ENCODE measurements around the gene MBOAT2.
"Not testable (repeated sequence)": the region's sequence is repeated elsewhere in the genome, so short reads cannot be mapped to it uniquely, and the experiment has no call there.

The MBOAT2 gene

DNA sequence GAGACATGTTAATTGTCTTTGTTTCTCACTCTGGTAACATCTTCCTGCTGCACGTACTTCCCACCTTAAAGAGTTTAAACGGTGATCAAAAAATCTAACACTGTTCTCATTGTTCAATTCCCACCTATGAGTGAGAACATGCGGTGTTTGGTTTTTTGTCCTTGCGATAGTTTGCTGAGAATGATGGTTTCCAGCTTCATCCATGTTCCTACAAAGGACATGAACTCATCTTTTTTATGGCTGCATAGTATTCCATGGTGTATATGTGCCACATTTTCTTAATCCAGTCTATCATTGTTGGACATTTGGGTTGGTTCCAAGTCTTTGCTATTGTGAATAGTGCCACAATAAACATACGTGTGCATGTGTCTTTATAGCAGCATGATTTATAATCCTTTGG lies 73.3 kb downstream of the MBOAT2 start:
- H3K27me3 ChIP-seq (ENCODE audit: control insufficient read depth, insufficient read depth, low read length); H3K9me3 ChIP-seq (ENCODE audit: control insufficient read depth, insufficient read depth, low read length); H3K36me3 ChIP-seq (ENCODE audit: control insufficient read depth, insufficient read depth, low read length); H3K9ac ChIP-seq (ENCODE audit: low read depth, low read length); H3K4me3 ChIP-seq (ENCODE audit: low read depth, low read length); H3K4me1 ChIP-seq (ENCODE audit: control insufficient read depth, insufficient read depth, low read length): not testable (repeated sequence)

DNA sequence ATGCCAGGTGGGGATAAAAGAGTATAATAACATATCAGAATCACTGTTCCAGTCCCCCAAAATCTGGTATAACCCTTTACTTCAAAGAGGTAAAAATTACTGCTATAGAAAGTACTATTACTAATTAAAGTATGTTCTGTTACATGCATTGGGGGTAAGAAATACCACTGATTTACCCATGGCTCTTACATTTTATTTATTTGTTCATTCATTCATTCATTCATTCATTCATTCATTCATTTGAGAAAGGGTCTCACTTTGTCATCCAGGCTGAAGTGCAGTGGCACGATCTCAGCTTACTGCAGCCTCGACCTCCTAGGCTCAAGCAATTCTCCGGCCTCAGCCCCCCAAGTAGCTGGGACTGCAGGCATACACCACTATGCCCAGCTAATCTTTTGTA lies 74.4 kb downstream of the MBOAT2 start:
- H3K4me3 ChIP-seq (ENCODE audit: low read depth, low read length), result no peak overlapping the region
- no peaks in the 10 kb centered on the region for H3K4me1 ChIP-seq (ENCODE audit: control insufficient read depth, insufficient read depth, low read length)

DNA sequence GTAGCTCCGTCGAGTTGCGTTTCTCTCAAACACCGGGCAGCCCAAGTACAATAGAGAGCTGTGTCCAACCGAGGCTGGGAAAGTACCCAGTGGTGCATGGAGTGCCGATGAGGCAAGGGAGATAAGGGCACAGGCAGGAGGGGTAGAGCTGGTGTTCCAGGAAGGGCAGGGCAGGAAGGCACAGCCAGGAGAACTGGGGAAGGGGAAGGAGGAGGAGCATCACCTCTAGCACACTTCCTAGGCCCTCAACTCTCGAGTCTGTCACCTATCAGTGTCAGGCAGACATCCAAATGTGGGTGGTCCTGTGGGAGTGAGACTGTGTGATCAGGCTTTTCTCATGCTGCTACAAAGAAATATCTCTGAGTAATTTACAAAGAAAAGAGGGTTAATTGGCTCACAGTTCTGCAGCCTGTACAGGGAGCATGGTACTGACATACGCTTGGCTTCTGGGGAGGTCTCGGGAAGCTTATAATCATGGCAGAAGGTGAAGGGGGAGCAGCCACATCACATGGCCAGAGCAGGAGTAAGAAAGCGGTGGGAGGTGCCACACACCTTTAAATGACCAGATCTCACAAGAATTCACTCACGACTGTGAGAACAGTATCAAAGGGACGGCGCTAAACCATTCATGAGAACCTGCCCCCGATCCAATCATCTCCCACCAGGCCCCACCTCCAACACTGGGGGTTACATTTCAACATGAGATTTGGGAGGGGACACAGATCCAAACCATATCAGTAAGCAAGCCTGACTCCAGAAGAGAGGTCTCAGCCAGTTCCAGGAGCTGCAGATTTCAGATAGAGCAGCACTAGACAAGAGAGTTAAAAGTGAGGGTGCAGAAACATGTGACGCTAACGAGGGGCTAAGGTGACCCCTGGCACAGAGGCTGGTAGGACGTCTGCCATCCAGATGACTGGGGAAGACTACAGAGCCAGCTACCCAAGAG lies 75.7 kb downstream of the MBOAT2 start:
- no peaks in the 10 kb centered on the region for H3K27me3 ChIP-seq (ENCODE audit: control insufficient read depth, insufficient read depth, low read length)
- H3K36me3 ChIP-seq (ENCODE audit: control insufficient read depth, insufficient read depth, low read length), result no peaks in the 10 kb centered on the region
- H3K9me3 ChIP-seq (ENCODE audit: control insufficient read depth, insufficient read depth, low read length), result no peaks in the 10 kb centered on the region
- no peak overlapping the region for H3K9ac ChIP-seq (ENCODE audit: low read depth, low read length)
- H3K4me1 ChIP-seq (ENCODE audit: control insufficient read depth, insufficient read depth, low read length), result no peaks in the 10 kb centered on the region
- H3K4me3 ChIP-seq (ENCODE audit: low read depth, low read length), result no peak overlapping the region

More for the DNA sequence above, 74.4 kb downstream of the MBOAT2 start:
- Histone ChIP-seq H3K27me3 (ENCODE audit: control insufficient read depth, insufficient read depth, low read length) (no peaks in the 10 kb centered on the region), H3K36me3 (ENCODE audit: control insufficient read depth, insufficient read depth, low read length) (no peaks in the 10 kb centered on the region), H3K9me3 (ENCODE audit: control insufficient read depth, insufficient read depth, low read length) (no peaks in the 10 kb centered on the region), H3K9ac (ENCODE audit: low read depth, low read length) (no peak overlapping the region)

DNA sequence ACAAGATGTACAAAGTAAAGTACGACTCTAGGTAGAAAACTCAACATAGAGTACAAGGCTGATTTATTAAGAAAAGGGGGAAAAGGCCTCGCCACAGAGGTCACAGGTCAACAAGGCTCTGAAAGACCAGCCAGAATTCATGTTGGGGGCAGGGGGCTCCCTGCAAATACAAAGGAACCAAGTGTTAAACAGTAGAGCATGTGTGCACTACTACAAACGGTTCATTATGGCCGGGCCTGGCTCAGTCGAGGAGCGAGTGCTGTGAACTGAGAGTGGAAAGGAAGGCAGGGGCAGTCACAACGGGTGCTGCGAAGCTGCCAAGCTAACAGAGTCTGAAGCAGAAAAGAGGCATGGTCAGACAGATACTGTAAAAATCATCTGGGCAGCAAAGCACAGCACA lies 77.1 kb downstream of the MBOAT2 start:
- Histone ChIP-seq H3K9me3 (ENCODE audit: control insufficient read depth, insufficient read depth, low read length) (no peaks in the 10 kb centered on the region), H3K4me1 (ENCODE audit: control insufficient read depth, insufficient read depth, low read length) (no peaks in the 10 kb centered on the region), H3K27me3 (ENCODE audit: control insufficient read depth, insufficient read depth, low read length) (no peaks in the 10 kb centered on the region), H3K9ac (ENCODE audit: low read depth, low read length) (no peak overlapping the region), H3K4me3 (ENCODE audit: low read depth, low read length) (no peak overlapping the region), H3K36me3 (ENCODE audit: control insufficient read depth, insufficient read depth, low read length) (no peaks in the 10 kb centered on the region)

DNA sequence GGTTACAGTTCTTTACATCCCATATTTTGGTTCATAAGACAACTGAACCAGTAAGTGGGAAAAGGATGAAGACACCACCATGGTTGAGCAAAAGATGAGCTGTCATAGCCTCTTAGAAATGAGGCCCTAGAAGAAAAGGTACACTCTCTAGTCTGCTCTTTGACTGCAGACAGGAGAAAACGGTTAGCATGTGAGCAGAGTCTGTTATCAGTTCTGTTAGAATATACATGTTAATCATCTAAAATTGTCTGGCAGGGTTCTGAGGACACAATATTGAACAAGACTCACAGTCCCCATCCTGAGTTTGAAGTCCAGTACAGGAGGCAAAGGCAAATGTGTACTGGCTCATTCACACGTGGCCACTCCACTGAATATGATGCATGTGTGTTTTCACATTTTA lies 78.1 kb downstream of the MBOAT2 start:
- Histone ChIP-seq H3K9me3 (ENCODE audit: control insufficient read depth, insufficient read depth, low read length) (no peaks in the 10 kb centered on the region), H3K36me3 (ENCODE audit: control insufficient read depth, insufficient read depth, low read length) (no peaks in the 10 kb centered on the region), H3K4me1 (ENCODE audit: control insufficient read depth, insufficient read depth, low read length) (no peaks in the 10 kb centered on the region)

DNA sequence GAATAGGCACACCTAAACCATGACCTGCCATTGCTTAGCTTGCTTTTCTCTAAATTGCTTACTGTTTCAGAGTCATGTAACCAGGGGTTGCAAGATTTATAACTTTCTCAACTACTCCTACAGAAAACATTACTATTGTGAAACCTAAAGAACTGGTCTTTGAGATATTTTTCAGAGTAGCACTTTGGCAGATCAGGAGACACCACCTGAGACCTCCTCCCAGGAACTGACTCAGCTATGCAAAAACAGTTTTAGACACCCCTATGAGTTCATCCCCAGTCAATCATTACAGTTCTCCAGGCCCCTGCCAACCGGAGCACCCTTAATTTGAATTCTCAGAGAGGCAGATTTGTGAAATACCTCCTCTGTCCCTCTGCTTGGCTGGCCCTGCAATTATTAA lies 80.3 kb downstream of the MBOAT2 start:
- Histone ChIP-seq H3K36me3 (ENCODE audit: control insufficient read depth, insufficient read depth, low read length) (no peaks in the 10 kb centered on the region), H3K9me3 (ENCODE audit: control insufficient read depth, insufficient read depth, low read length) (no peaks in the 10 kb centered on the region), H3K9ac (ENCODE audit: low read depth, low read length) (no peak overlapping the region), H3K4me3 (ENCODE audit: low read depth, low read length) (no peak overlapping the region), H3K4me1 (ENCODE audit: control insufficient read depth, insufficient read depth, low read length) (no peaks in the 10 kb centered on the region), H3K27me3 (ENCODE audit: control insufficient read depth, insufficient read depth, low read length) (no peaks in the 10 kb centered on the region)

More for the DNA sequence above, 78.1 kb downstream of the MBOAT2 start:
- H3K9ac ChIP-seq (ENCODE audit: low read depth, low read length), result no peak overlapping the region
- H3K4me3 ChIP-seq (ENCODE audit: low read depth, low read length), result no peak overlapping the region
- H3K27me3 ChIP-seq (ENCODE audit: control insufficient read depth, insufficient read depth, low read length), result no peaks in the 10 kb centered on the region

DNA sequence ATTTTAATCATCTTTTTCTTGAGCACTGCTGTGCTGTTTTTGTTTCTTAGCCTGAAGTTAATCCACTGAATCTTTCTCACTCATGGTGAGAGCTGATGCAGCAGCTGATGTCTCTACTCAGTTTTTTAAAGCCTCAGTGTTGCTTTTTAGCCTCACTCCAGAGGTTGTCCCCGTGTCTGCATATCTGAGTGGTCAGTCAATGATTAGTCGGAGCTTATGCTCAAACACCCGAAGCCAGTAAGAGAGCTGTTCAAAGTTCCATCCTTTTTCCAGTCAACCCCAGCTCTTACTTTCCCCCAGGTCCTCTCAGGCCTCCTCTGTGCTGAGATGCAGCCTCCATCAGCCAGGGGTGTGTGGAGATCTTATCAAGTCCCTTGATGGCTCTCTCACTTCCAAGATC lies 81.1 kb downstream of the MBOAT2 start:
- no peak overlapping the region for H3K9ac ChIP-seq (ENCODE audit: low read depth, low read length)
- H3K4me1 ChIP-seq (ENCODE audit: control insufficient read depth, insufficient read depth, low read length), result no peaks in the 10 kb centered on the region
- H3K36me3 ChIP-seq (ENCODE audit: control insufficient read depth, insufficient read depth, low read length), result no peaks in the 10 kb centered on the region
- H3K9me3 ChIP-seq (ENCODE audit: control insufficient read depth, insufficient read depth, low read length), result no peaks in the 10 kb centered on the region
- no peaks in the 10 kb centered on the region for H3K27me3 ChIP-seq (ENCODE audit: control insufficient read depth, insufficient read depth, low read length)
- H3K4me3 ChIP-seq (ENCODE audit: low read depth, low read length), result no peak overlapping the region

DNA sequence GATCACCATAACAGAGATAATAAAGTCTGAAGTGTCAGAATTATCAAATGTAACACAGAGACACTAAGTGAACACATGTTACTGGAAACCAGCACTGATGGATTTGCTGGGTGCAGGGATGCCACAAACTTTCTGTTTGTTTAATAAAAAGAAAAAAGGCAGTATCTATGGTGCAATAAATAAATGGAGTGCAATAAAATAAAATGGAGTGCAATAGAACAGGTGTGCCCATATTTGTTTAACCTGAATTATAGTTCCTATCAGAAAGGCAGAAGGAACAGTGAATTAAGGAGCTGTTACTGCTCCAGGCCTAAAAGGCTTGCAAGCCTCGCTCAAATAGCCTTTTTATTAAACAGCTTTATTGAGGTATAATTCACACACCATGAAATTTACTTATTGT lies 85.1 kb downstream of the MBOAT2 start:
- H3K4me1 ChIP-seq (ENCODE audit: control insufficient read depth, insufficient read depth, low read length), result no peaks in the 10 kb centered on the region
- H3K9ac ChIP-seq (ENCODE audit: low read depth, low read length), result no peak overlapping the region
- no peaks in the 10 kb centered on the region for H3K36me3 ChIP-seq (ENCODE audit: control insufficient read depth, insufficient read depth, low read length)
- no peaks in the 10 kb centered on the region for H3K9me3 ChIP-seq (ENCODE audit: control insufficient read depth, insufficient read depth, low read length)
- H3K4me3 ChIP-seq (ENCODE audit: low read depth, low read length), result no peak overlapping the region
- no peaks in the 10 kb centered on the region for H3K27me3 ChIP-seq (ENCODE audit: control insufficient read depth, insufficient read depth, low read length)

DNA sequence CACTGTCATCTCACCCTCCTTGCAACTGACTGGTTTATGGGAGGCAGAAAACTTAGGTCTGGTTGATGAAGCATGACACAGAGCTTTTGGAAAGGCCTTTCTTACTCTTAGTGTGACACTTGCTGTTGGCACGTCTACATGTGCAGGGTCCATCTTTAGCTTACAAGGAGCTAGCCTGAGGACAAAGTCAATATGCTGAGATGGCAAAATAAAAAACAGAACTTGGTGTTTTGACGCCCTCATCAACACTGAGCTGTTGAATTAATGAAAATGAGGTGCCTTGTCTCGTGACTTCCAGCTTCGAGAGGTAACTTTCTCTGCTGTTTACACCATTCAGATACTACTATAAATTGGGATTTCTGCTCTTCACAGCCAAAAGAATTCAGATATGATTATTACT lies 87.5 kb downstream of the MBOAT2 start:
- H3K4me1 ChIP-seq (ENCODE audit: control insufficient read depth, insufficient read depth, low read length), result no peaks in the 10 kb centered on the region
- H3K9me3 ChIP-seq (ENCODE audit: control insufficient read depth, insufficient read depth, low read length), result no peaks in the 10 kb centered on the region
- H3K4me3 ChIP-seq (ENCODE audit: low read depth, low read length), result no peak overlapping the region
- H3K27me3 ChIP-seq (ENCODE audit: control insufficient read depth, insufficient read depth, low read length), result no peaks in the 10 kb centered on the region
- H3K9ac ChIP-seq (ENCODE audit: low read depth, low read length), result no peak overlapping the region
- H3K36me3 ChIP-seq (ENCODE audit: control insufficient read depth, insufficient read depth, low read length), result no peaks in the 10 kb centered on the region

DNA sequence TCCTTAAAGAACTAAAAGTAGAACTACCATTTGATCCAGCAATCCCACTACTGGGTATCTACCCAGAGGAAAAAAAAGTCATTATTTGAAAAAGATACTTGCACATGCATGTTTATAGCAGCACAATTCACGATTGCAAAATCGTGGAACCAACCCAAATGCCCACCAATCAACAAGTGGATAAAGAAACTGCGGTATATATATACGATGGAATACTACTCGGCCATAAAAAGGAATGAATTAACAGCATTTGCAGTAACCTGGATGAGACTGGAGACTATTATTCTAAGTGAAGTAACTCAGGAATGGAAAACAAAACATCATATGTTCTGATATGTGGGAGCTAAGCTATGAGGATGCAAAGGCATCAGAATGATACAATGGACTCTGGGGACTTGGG lies 89.7 kb downstream of the MBOAT2 start:
- H3K9ac ChIP-seq (ENCODE audit: low read depth, low read length); H3K4me3 ChIP-seq (ENCODE audit: low read depth, low read length); H3K4me1 ChIP-seq (ENCODE audit: control insufficient read depth, insufficient read depth, low read length); H3K36me3 ChIP-seq (ENCODE audit: control insufficient read depth, insufficient read depth, low read length); H3K9me3 ChIP-seq (ENCODE audit: control insufficient read depth, insufficient read depth, low read length); H3K27me3 ChIP-seq (ENCODE audit: control insufficient read depth, insufficient read depth, low read length): not testable (repeated sequence)

DNA sequence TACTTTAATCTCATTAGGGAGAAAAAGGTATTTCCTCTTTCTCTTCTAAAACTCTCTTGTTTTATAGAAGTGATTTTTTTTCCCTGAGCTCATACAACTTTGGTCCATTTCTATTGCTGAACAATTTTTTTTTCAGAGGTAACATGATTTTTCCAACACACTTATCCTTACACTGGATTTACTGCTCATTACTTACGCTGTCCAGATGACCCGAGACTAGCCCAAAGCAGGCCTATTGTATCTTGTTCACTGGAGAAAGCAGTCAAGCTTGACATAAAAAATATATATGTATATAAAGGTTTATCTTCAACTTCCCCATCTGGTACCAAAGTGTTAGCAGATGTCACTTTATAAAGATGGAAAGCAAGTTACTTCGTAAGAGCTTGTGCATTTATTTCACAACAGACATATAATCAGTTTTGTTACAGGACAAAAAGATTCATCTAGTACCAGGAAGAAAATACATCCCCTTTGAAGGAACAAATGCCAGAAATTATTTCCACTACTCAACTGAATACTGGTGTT lies 95.7 kb downstream of the MBOAT2 start:
- H3K27me3 ChIP-seq (ENCODE audit: control insufficient read depth, insufficient read depth, low read length), result no peaks in the 10 kb centered on the region
- H3K9me3 ChIP-seq (ENCODE audit: control insufficient read depth, insufficient read depth, low read length), result no peaks in the 10 kb centered on the region
- no peaks in the 10 kb centered on the region for H3K4me1 ChIP-seq (ENCODE audit: control insufficient read depth, insufficient read depth, low read length)
- no peak overlapping the region for H3K4me3 ChIP-seq (ENCODE audit: low read depth, low read length)
- no peak overlapping the region for H3K9ac ChIP-seq (ENCODE audit: low read depth, low read length)
- H3K36me3 ChIP-seq (ENCODE audit: control insufficient read depth, insufficient read depth, low read length), result no peaks in the 10 kb centered on the region

DNA sequence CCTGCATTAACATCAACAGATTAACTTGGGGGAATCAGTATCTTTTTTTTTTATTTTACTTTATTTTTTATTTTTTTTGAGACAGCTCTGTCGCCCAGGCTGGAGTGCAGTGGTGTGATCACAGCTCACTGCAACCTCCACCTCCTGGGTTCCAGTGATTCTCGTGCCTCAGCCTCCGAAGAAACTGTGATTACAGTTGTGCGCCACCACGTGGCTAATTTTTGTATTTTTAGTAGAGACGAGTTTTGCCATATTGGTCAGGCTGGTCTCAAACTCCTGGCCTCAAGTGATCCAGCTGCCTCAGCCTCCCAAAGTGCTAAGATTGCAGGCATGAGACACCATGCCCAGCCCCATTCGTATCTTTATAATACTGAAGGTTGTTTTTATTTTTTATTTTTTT lies 99.6 kb downstream of the MBOAT2 start:
- H3K27me3 ChIP-seq (ENCODE audit: control insufficient read depth, insufficient read depth, low read length); H3K9ac ChIP-seq (ENCODE audit: low read depth, low read length); H3K36me3 ChIP-seq (ENCODE audit: control insufficient read depth, insufficient read depth, low read length); H3K9me3 ChIP-seq (ENCODE audit: control insufficient read depth, insufficient read depth, low read length); H3K4me1 ChIP-seq (ENCODE audit: control insufficient read depth, insufficient read depth, low read length); H3K4me3 ChIP-seq (ENCODE audit: low read depth, low read length): not testable (repeated sequence)

Measured in iPS-15b (cell line).